ENCODE results near the gene TENM4.

DNA sequence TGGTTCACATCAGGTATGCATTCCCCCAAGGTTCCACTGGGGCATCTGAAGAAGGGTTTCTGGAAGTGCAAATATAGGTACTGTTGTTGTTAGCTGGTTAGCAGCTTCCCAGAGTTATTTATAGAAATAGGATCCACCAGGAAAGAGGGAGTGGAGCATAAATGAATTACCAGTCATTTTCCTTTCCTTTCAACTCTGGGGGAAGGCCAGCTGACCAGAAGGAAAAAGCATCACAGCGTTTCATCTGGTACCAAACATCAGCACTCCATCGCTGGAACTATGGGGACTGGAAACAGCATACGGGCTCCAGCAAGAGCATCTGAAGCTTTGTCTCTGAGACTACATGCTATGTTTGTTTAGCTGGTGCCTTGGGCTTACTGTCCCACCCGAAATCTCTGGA lies 487.9 kb downstream of the TENM4 start:
- TF ChIP-seq, protein P1, sequence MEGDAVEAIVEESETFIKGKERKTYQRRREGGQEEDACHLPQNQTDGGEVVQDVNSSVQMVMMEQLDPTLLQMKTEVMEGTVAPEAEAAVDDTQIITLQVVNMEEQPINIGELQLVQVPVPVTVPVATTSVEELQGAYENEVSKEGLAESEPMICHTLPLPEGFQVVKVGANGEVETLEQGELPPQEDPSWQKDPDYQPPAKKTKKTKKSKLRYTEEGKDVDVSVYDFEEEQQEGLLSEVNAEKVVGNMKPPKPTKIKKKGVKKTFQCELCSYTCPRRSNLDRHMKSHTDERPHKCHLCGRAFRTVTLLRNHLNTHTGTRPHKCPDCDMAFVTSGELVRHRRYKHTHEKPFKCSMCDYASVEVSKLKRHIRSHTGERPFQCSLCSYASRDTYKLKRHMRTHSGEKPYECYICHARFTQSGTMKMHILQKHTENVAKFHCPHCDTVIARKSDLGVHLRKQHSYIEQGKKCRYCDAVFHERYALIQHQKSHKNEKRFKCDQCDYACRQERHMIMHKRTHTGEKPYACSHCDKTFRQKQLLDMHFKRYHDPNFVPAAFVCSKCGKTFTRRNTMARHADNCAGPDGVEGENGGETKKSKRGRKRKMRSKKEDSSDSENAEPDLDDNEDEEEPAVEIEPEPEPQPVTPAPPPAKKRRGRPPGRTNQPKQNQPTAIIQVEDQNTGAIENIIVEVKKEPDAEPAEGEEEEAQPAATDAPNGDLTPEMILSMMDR (IDR thresholded peaks at IDR 0.05), result no peak
- TF ChIP-seq MAX (IDR thresholded peaks at IDR 0.05) (no peak), KDM1A (IDR thresholded peaks at IDR 0.05; ENCODE audit: low read depth) (no peak), POLR2A (IDR thresholded peaks at IDR 0.05; ENCODE audit: low read length) (no peak), POLR2AphosphoS2 (conservative IDR thresholded peaks at IDR 0.05; ENCODE audit: low read length) (no peak), HEYL (CRISPR knock-in tag; IDR thresholded peaks at IDR 0.05) (no peak)
- TF ChIP-seq, protein P2, sequence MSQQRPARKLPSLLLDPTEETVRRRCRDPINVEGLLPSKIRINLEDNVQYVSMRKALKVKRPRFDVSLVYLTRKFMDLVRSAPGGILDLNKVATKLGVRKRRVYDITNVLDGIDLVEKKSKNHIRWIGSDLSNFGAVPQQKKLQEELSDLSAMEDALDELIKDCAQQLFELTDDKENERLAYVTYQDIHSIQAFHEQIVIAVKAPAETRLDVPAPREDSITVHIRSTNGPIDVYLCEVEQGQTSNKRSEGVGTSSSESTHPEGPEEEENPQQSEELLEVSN (IDR thresholded peaks at IDR 0.05; ENCODE audit: borderline replicate concordance, low read depth), result no peak
- TF ChIP-seq, protein P3, sequence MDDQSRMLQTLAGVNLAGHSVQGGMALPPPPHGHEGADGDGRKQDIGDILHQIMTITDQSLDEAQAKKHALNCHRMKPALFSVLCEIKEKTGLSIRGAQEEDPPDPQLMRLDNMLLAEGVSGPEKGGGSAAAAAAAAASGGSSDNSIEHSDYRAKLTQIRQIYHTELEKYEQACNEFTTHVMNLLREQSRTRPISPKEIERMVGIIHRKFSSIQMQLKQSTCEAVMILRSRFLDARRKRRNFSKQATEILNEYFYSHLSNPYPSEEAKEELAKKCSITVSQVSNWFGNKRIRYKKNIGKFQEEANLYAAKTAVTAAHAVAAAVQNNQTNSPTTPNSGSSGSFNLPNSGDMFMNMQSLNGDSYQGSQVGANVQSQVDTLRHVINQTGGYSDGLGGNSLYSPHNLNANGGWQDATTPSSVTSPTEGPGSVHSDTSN (IDR thresholded peaks at IDR 0.05), result no peak
